Islet precursor cell (in vitro differentiated cells): ENCODE data around the gene TPRN.

Experiments used
- DNase-seq: peaks from one replicate; pipeline ENCODE4 v3.0.0-alpha.2; 2018

TPRN gene

DNA sequence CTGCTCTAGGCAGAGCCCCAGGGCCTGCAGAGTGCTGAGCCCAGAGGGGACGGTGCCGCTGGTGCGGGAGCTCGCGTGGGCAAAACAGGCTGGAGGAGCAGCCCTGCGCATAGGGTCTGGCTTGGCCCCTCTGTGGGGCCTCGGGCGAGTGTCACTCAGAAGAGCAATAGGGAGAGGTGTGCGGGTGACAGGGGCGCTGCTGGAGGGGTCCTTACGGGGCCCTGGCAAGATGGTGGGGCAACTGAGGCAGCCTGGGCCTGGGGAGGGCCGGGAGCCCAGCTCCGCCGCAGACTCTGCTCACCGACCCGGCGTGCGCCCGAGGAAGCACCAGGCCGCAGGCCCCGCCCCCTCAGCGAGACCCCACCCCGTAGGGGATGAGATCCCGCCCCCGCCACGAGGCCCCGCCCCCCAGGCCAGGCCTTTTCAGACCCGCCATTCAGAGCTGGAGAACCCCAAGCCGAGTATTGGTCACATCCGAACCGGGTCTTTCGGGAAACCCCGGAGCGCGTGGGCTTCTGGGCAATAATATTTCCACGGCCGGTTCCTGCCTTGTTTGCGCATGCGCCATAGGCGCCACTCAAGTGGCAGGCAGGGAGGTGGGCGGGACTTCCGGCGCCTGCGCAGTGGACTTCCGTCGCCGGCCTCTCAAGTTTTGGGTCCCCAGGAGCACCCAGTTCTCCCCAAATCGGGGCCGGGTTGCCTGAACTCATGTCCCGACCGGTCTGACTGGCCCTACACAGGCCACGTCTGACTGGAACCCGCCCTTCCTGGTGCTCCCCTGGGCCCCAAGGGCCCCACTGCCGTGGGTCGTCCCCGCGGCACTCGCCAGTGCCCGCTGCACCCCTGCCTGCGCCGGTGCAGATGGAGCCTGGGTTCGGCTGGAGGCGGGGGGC, 22.8 kb upstream of the TPRN start:
- DNase-seq: peak; percentile 98

DNA sequence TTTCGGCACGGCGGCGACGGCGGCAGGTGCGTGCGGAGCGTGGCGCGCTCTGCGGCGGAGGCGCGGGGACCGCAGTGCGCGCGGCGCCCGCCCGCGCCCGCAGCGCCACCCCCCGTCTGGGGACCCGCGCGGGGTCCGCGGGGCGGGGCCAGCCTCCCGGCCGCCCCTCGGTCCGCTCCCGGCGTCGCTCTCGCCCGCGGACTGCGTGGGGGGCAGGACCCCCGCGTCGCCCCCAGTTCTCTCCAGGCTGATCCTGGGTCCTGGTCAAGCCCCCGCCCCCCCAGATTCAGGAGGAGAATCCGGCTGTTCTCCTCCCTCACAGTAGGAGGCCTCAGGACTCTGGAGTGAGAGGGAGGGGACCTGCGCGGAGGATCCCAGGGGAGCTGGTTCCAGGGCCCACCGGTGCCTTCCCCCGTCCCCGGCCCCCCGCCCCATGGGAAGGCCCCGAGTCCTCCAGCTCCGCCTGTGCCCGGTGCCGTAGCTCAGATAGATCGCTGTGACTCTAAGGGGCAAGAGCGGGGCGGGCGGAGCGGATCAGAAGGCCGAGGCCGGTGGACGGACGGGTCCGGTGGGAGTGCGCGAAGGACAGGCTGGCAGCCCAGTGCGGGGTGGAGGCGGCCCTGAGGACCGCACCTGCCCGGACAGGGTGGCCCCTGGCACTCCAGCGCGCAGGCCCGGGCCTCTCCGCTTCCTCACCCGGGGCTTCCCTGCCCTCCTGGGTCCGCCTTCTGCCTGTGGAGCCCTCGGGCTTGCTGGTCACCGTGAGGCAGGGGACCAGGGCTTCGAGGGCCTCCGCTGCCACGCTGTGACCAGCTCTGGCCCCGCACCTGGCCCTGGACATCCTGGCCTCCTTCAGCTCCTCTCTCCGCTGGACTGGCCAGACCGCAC, 21.9 kb upstream of the TPRN start, which contains the start of gene RNF208:
RNF208 (minus strand) TSS at position 51 of the 888 bp plus-strand sequence. CDS start 1,028 bp downstream, outside the sequence.
- DNase-seq: no peak

DNA sequence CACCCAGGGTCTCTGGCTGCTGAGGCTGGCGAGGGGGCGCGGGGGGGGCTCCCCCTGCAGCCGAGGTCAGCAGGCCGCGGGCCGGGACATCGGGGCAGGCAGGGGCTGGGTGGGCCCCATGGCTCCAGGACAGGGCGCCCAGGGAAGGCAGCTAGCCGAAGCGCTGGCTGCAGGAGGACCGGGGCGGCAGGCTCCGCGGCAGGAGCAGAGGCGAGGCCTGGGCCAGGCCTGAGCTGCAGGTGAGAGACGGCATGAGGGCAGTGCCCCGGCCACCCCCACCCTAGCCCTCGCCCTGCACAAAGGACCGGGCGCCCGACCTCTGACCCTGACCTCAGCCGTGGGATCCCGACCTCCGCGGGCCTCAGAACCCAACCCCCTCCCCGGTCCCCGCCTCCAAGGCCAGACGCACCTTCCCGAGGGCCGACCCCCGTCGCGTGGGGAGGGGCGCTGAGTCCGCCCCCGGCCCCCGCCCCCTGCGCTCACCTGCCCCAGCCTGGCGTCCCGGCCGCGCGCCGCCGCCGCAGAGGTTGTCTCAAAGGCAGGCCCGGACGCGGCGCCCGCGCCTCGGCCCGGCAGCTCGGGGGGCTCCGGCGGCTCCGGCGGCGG, 21.1 kb upstream of the TPRN start:
- no peak for DNase-seq

DNA sequence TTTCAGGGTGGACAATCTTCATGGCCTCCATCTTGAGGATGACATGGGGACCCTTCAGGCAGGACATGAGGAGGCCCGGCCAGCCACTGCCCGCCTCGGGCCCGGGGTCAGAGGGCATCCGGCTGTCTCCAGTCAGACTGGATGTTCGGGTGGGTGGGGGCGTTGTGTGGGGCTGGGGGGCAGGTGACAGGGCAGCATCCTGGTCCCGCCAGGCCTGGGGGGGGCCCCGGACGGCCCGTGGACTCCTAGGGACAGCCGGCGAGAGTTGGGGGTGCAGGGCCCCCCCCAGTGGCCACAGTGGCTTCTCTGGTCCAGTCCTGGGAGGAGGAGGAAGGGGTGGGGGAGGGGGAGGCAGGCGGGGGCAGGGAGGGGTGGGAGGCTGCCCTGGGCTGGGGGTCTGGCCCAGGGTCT, 20.6 kb upstream of the TPRN start:
- DNase-seq: no peak

DNA sequence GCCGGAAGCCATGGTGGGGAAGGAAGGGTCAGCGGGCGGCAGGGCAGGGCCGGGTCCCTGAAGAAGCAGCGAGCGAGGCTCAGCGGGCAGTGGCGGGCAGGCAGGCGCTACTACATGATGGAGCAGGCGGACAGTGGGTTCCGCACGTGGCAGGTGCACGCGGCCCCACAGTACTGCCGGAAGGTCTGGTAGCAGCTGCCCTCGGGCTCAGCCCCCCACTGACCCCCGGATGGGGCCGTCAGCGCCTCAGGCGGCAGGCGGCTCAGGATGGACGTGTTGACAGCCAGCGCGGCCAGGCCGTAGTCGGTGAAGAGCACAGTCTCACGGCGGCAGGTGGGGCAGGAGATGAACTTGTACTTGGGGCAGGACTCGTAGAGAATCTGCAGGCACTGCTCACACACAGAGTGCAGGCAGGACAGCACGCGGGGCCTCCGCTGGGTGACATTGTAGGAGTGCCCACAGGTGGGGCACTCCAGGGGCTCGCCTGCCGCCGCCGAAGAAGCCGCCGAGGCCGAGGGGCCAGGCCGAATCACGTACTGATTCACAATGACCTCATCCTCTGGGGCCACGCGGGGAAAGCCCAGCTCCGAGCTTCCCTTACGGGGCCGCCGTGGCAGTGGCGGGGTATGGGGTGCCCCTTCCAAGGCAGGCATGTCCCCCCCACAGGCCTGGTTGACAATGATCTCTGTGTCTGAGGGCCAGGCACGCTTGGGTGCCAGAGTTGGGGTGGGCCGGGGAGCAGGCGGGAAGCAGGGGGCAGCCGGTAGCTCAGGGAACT, 20.0 kb upstream of the TPRN start:
- DNase-seq: no peak

DNA sequence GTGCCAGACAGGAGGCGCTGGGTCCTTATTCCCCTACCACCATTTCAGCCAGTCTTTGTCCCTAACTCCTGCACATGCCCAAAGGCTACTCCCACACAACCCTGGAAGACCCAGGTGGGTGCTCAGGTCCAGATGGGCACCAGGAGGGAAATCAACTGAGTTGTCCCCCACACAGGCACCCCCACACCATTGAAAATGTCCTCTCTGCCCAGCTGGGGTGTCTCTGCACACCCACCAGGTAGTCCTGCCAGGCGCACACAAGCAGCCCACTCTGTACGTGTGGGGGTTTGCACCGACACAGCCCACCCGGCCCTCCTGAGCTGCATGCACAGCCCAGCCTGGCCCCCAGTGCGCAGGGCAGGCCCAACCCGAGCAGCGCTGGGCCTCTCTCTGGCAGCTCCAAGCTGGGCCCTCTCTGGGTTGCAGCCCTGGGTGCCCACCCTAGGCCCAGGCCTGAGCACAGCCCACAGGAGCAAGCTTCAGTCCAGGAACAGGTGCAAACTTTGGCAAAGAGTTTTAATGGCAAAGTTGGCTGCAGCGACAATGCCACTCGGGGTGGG, 19.3 kb upstream of the TPRN start:
- DNase-seq: no peak

DNA sequence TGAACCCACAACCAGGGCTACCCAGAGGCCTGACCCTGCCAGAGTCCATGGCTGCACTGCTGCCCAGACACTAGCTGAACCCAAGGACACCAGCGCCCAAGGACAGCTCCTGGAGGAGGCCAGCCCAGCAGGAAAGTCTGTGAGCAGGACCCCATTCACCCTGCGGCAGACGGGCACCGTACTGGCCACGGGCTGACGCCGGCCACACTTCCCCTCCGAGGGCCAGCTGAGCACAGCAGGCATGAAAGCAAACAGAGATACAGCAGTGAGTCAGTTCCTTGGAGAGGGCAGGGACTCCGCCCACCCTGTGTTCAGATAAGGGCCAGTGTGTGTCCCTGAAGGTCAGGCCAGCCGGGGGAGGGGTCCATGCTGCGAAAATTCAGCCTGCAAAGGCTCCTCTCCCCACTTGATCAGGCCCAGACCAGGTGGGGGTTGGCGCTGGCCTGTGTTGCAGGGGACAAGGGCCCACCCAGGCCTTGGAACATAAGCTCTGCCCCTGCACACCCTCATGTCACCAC, 18.3 kb upstream of the TPRN start:
- peak; percentile 84 for DNase-seq

DNA sequence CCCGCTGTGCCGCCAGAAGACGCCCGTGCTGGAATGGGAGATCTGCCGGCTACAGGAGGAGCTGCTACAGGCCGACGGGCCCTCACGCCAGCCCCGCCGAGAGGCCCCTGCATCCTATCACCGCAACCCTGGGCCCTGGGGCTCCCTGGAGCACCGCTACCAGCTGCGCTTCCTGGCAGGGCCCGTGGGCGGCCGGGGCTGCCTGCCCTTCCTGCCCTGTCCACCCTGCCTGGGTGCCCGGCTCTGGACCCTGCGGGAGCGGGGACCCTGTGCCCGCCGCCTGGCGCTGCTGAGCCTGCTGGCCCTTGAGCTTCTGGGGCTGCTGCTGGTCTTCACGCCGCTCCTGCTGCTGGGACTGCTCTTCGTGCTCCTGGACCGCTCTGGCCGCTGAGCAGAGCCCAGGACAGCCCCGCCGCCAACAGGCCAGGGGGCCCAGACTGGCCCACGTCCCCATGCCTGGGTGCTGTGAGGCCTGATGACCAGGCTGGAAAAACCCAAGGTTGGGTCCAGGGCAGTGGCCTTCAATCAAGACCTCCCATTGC, 17.7 kb upstream of the TPRN start:
- no peak for DNase-seq

DNA sequence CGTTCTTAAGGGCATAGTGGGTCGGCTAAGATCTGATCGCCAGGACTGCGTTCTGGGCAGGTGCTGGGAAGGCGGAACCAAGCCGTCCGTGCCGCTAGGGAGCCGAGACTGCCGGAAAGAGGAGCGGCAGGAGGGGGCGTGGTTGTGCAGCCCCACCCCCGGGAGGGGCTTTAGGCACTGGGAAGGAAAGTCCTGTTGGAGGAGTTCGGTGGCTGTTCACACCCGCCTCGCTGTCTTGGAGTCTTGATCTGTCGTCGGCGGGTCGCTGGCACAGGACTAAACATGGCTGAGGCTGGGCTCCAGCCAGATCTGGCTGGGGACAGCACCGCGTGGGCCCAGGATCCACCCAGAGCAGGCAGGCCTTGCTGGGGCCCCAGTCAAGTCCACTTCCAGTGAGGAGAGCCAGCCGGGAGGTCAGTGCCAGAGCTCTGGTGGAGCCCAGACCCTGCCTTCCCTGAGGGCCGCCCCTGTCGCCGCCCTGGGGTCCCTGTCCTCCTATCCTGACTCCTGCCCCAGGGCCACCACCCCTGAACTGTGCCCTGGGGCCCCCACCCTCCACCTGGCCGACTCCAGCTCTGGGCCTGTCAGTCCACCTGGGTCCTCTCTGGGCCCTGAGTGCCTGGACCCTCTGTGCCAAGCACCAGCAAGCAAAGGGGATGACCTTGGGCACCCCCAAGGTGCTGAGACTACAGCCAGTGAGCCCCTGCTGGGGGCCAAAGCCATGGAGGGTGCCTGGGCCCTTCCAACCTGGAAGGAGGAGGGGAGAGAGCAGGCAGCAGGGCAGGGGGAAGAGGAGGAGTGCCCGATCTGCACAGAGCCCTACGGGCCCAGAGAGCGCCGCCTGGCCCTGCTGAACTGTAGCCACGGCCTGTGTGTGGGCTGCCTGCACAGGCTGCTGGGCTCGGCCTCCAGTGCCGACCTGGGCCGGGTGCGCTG, 17.0 kb upstream of the TPRN start:
- peak; percentile 87 for DNase-seq

DNA sequence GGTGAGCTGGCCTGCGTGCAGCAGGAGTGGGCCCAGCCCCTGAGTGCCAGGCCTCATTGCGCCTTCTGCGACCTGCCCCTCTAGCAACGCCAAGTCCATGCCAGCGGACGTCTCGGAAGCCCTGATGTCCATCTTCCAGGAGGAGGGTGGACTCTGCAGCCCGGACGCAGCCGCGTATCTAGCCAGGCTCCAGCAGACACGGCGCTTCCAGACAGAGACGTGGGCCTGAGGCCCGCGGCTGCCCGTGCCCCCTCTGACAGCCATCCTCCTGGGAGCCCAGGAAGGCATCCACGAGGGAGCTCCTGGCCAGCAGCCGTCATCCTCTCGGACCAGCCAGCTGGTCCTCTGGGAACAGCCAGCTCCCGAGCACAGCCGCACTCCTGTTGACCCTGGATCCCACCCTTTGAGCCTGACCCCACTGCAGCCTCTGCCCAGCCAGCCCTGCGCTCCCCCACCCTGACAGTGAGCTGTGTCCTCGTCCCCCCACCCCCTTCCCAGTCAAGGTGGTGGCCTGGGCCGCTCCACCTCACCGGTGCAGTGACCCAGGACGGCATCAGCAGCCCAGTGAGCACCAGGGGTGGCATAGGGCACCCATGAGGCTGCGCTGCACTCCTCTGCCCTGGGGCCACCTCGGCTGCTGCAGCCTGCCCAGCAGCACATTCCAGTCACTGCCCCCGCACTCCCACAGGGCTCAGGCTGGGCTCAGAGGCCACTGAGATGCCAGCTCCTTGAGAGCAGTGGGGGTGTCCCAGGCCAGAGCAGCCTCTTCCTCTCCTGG, 15.8 kb upstream of the TPRN start:
- no peak for DNase-seq

DNA sequence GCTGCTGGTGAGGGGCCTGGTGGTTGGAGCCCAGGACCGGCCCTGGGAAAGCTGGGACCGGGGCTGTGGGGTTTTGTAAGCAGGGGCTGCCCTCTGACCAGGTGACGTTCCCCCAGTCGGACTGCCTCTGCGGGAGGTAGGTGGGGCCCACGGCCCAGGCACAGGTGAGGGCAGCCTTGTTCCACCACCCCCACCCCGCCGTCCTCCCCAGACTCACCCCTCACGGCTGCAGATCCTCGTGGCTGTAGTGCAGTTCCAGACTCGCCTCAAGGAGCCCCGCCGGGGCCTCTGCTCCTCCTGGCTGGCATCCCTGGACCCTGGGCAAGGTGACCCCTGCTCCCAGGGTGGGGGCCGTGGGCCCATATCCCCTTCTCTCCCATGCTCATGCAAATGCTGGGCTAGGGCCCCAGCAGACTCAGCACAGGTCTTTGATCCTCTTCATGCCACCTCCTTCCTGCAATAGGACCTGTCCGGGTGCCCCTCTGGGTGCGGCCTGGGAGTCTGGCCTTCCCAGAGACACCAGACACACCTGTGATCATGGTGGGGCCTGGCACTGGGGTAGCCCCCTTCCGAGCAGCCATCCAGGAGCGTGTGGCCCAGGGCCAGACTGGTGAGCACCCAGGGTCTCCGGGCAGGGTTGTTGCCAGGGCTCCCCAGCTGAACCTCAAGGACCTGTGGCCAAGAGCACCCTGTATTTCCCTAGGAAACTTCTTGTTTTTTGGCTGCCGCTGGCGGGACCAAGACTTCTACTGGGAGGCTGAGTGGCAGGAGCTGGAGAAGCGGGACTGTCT, 14.8 kb upstream of the TPRN start:
- DNase-seq: no peak

DNA sequence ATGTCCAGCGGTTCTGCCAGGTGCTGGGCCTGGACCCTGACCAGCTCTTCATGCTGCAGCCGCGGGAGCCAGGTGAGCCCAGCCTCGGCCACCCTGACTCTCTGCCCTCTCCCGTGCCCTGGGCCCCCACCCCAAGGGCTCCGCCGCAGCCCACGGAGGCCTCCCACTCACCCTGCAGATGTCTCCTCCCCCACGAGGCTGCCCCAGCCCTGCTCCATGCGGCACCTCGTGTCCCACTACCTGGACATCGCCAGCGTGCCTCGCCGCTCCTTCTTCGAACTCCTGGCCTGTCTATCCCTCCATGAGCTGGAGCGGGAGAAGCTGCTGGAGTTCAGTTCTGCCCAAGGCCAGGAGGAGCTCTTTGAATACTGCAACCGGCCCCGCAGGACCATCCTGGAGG, 14.1 kb upstream of the TPRN start:
- no peak for DNase-seq

DNA sequence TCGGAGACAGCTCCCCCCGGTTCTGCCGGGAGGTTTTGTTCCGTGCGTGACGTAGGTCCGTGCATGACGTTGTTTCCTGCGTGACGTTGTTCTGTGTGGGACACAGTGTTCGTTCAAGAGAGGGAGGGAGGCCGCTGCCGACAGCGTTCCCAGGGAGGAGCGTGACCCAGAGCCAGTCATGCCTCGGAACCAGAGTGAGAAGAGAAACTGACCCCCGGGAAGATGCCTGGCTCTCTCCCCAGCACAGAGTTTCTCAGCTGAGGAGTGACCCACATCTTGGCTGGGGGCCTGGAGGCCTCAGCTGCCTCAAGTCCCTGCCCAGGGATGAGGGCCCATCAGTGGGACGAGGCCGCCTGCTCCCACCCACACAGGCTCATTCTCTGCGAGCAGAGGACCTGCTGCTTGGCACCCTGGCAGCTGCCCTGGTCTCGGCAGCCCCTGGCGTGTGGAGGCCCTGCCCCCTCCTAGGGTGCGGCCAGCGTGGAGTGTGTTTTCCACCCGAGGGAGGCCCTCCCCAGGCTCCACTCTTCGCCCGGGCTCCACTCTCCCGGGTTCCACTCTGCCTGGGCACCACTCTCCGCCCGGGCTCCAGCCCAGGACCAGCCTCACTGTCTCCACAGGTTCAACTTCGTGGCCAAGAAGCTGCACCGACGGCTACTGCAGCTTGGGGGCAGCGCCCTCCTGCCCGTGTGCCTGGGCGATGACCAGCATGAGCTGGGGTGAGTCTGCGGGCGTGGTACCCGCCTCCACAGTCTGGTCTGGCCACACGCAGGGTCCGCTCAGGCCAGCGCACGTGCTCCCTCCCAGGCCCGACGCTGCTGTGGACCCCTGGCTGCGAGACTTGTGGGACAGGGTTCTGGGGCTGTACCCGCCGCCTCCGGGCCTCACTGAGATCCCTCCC, 12.9 kb upstream of the TPRN start:
- no peak for DNase-seq

DNA sequence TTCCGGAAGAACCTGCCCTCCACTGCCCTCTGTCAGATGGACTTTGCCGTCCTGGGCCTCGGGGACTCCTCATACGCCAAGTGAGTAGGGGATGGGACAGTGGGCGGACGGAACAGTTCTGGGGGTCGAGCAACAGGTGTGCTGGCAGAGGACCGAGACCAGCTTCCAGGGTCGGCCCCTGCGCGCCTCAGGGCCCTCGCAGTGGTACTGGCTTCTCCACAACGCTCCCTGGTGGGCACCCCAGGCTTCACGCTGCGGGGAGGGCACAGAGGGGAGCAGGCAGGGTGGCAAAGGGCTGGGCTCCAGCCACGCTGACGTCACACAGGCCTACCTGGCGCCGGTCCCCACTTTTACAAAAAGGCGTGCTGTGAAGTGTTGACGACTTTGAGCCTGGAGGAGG, 12.0 kb upstream of the TPRN start:
- no peak for DNase-seq

DNA sequence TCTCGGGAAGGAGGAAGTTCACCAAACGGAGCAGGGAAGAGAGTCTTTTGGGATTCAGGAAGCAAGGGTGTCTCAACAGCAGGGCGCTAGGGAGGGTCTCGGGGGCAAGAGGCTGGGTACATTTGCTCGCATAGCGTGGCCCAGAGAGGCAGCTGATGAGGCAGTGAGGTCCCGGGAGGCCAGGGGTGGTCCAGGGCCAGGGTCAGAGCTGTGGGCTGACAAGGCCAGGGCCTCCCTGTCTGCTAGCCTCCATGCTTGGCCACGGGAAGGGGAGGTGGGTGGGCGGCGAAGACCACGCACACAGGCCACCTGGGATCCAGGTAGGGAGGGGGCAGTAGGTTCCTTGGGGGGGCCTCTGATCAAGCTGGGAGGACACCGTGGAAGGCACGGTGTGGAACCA, 11.0 kb upstream of the TPRN start:
- DNase-seq: no peak

DNA sequence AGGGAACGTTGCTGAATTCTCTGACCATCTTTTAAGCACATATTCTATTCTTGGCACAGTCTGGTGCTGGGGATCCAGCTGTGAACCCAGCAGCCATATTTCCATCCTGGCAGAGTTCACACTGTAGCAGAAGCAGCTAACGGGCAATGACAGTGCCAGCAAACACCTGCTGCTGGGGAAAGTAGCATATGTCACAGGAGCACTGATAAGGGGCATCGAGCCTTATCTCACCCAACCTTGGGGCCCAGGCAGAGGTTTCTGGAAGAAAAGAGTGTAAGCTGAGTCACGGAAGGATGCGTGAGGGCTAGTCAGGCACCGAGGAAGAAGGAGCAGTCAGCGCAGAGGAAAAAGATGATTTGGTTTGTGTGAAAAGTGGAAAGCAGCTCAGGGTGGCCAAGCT, 6.1 kb upstream of the TPRN start:
- DNase-seq: no peak
